ENCODE measurements around the gene CLEC10A.
A peak's percentile ranks its signal among the peaks of the same experiment; 100 is the strongest.
"Not testable (repeated sequence)": the region's sequence is repeated elsewhere in the genome, so short reads cannot be mapped to it uniquely, and the experiment has no call there.

CLEC10A gene

GRCh38 chr17:7070712-7071111 lies 9.3 kb downstream of the CLEC10A start:
- no peak for DNase-seq

DNA sequence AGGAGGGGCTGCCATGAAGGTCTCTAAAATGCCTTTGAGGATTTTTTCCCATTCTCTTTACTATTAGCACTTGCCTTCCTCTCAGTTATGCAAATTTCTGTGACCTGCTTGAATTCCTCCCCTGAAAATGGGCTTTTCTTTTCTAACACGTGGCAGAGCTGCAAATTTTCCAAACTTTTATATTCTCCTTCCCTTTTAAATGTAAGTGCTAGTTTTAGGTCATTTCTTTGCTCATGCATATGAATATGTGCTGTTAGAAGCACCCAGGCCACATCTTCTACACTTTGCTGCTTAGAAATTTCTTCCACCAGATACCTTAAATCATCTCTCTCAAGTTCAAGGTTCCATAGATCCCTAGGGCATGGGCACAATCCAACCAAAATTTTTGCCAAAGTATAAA lies 11.8 kb downstream of the CLEC10A start:
- DNase-seq, result no peak

- DNase-seq, result no peak
These were observed 12.9 kb downstream of the CLEC10A start for GRCh38 chr17:7067198-7067597.

DNA sequence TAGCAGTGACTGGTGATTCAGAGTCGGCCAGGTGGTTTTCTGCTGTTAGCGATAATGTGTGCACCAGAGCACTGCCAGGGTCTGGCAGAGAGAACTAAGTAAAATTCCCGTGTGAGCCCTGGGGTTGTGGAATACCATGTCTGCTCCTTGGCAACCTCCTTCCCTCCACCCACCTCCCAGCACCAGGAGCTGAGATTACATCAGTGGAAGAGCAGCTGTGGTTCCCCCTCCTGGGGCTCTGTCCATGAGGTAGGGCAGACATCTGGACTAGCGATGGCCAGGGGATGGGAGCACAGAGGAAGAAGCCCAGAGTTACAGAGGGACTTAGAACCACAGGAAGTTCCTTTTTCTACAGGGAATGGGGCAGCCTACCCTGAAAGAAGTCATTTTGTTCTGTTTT lies 15.8 kb downstream of the CLEC10A start:
- no peak for DNase-seq

GRCh38 chr17:7063518-7064094 lies 16.4 kb downstream of the CLEC10A start:
- no peak for DNase-seq

DNA sequence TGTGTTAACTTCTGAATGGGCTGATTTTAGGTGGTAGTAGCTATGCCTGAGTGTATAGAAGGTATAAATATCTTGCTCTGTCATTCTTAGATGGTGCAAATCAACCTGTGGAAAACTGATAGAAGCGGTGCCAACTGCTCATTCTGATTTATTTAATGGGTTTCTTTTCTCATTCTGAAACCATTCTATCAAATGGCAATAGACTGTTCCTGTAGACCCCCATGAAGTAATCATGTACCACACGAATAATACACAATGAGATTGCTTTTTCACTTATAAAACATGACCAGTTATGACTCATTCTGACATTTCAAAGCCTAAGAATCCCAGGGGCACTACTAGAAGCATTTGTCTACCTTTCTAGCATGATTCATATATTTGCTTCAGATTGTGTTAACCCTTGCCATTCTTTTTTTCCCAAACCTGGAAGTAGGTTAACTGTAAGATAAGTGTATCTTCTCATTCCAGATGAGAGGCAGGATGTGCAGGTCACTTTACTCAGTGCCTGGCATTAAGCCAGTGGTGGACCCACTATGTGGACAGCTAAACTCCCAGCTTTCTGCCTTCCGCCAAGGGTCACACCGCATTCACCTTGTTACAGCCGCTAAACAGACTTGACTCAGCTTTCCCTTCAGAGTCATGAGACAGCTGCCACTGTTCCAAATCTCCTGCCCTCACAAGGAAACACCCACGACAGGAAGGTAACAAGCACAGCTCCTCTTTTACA lies 19.7 kb downstream of the CLEC10A start:
- peak; percentile 65 to 85 for DNase-seq

DNA sequence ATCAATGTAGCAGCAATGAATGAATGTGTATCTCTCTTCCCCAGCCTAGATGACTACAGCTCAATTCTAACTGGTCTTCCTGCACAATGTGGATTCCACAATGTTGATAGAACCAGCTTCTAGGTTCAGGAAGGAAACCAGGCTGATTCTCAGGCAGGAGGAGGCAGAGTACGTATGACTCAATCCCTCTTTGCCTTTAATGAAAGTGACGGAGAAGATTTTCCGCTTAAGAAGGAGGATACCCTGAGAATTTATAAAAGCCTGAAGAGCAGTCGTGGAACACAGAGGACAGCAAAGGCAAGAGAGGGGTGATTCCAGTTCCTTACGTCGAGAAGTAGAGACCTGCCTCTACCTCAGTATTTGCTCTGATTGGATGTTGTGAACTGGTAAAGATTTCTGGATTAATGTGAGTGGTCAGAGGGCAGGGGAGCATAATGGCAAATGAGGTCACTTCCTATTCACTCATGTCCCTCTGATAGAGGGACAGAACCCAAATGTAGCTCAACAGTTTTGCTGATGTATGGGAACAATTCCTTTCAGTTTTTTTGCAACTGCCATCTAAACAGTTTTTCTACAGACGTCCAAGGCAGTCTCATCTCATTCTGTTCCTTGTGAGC lies 21.1 kb downstream of the CLEC10A start:
- no peak for DNase-seq

- peak in 1 of 2 experiments; percentile 7 for DNase-seq
These were observed 23.7 kb downstream of the CLEC10A start for GRCh38 chr17:7056386-7056785.

DNA sequence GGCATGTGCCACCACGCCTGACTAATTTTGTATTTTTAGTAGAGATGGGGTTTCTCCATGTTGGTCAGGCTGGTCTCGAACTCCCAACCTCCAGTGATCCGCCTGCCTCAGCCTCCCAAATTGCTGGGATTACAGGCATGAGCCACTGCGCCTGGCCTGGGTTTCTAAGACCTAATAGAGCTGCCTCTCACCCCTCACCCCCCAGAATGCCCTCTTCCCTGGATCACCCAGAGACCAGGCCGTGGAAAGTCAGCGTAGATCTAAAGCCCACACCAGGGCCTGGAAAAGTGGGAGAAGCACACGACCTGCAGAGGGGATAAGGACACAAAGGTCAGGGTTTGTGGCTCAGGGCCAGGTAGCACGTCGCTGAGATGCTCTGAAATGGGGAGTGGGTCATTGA lies 29.5 kb downstream of the CLEC10A start:
- not testable (repeated sequence) for DNase-seq

GRCh38 chr17:7048968-7049367 lies 31.1 kb downstream of the CLEC10A start:
- no peak for DNase-seq

- no peak for DNase-seq
These were observed 32.5 kb downstream of the CLEC10A start for GRCh38 chr17:7047566-7047965.

- DNase-seq, result not testable (repeated sequence)
These were observed 33.2 kb downstream of the CLEC10A start for GRCh38 chr17:7046725-7047397.

DNA sequence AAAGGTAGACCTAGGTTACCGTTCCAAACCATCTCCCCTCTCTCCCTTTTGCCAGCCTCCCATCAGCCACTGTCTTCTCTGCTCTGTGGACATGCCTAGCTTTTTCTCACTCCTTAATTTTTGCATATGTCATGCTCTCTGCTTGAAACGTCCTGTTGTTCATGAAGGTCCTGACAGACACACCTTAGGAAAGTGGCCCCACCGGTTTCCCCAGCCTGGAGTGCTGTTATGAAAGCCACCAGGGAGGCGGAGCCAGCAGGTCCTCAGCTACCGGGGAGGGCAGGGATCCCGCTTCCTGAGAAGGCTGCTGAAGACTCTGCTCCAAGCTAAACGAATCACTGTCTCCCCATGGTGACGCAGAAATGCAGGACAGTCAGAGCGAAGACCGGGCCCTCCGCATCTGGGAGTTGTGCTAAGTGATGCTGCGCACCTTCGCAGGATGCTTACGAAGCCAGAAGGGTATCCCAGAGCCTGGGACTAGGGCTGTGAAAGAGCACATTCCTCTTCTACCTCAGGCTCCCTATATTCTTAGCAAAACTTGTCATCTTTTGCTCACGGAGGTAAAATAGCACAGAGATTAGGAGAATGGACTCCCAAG lies 33.8 kb downstream of the CLEC10A start:
- DNase-seq, result no peak

DNA sequence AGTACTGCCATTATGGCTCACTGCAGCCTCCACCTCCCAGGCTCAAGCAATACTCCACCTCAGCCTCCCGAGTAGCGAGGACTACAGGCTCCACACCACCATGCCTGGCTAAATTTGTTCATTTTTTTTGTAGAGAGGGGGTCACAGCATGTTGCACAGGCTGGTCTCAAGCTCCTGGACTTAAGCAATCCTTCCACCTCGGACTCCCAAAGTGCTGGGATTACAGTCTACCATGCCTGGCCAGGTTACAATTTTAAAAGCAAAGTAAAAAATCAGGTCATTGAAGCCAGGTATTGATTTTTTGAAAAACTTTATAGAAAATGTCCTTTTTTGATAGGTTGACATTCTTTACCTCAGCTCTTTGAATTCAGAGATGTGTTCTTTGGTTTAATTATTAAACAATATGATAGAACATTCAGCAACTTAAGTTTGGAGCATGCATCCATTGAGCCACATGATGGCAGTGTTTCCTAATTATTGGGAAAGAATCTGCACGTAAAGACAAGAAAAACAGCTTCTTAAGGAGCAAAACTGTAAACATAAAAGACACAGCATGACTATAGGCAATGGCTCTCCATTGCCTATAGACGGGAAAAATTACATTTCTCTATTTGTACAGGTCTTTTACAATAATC lies 34.4 kb downstream of the CLEC10A start:
- DNase-seq, result peak in 1 of 2 experiments; percentile 65

GRCh38 chr17:7043497-7044198 lies 36.4 kb downstream of the CLEC10A start, which contains the start of gene SLC16A11:
Gene SLC16A11 (minus strand): TSS chr17:7044092. CDS start chr17:7043513, 579 bp downstream.
- DNase-seq, result no peak

- no peak for DNase-seq
These were observed 36.9 kb downstream of the CLEC10A start for GRCh38 chr17:7043182-7043496.

- DNase-seq, result no peak
These were observed 37.4 kb downstream of the CLEC10A start for GRCh38 chr17:7042501-7043181.

- DNase-seq, result no peak
These were observed 38.2 kb downstream of the CLEC10A start for GRCh38 chr17:7041607-7042500.

- no peak for DNase-seq
These were observed 40.2 kb downstream of the CLEC10A start for GRCh38 chr17:7039832-7040231.
